H1 (cell line): ENCODE results near the gene ERMN. TPM values are rescaled to one million over a fixed set of nuclear protein-coding genes. Genes with fewer than 3 reads are reported as not detected.

ENCODE experiments used
- CTCF ChIA-PET: fragments of 300-600 bp; sonication (Branson Sonifier 250); formaldehyde crosslinking; loops from one replicate; lab custom pipeline; 2021; ENCODE audit not compliant: partially characterized antibody; lab: Charles Lee
- POLR2A ChIA-PET: fragments of 300-600 bp; sonication (Branson Sonifier 250); formaldehyde crosslinking; loops from one replicate; lab custom pipeline; 2021; ENCODE audit warnings: inconsistent platforms; ENCODE audit not compliant: partially characterized antibody; lab: Charles Lee
- DNase-seq, 2 experiments: peaks; one replicate each; pipeline versions ENCODE4 v3.0.0 to v3.0.0-alpha.2; 2010 to 2022; ENCODE audit warnings: low spot score in 2 of 2, low read depth in 1 of 2, mixed read lengths in 1 of 2
- FAIRE-seq: peaks from 2 replicates; lab custom pipeline; 2011; peaks lifted over from hg19 to GRCh38; lab: Jason Lieb, UNC
- H2AFZ ChIP-seq: 2 replicates; pipeline ENCODE4 v1.8.1; 2012; ENCODE audit warnings: low read length, inconsistent platforms
- H2AK5ac ChIP-seq: 2 replicates; pipeline ENCODE4 v1.6.1; 2013; ENCODE audit warnings: low read depth, low read length
- H2BK120ac ChIP-seq: replicated peaks from 2 replicates; pipeline ENCODE3; 2013; ENCODE audit warnings: low read depth, low read length, inconsistent platforms
- H2BK12ac ChIP-seq: 2 replicates; pipeline ENCODE4 v1.6.1; 2013; ENCODE audit warnings: low read depth, low read length
- H2BK15ac ChIP-seq: 2 replicates; pipeline ENCODE4 v1.6.1; 2013; ENCODE audit warnings: low read length
- H2BK20ac ChIP-seq: 2 replicates; pipeline ENCODE4 v1.6.1; 2013; ENCODE audit warnings: low read length
- H2BK5ac ChIP-seq: 2 replicates; pipeline ENCODE4 v1.6.1; 2013; ENCODE audit warnings: low read depth, low read length
- H3K14ac ChIP-seq: 2 replicates; pipeline ENCODE4 v1.6.1; 2013; ENCODE audit warnings: inconsistent platforms; ENCODE audit not compliant: insufficient read length
- H3K18ac ChIP-seq: 2 replicates; pipeline ENCODE4 v1.6.1; 2013; ENCODE audit warnings: low read length; ENCODE audit errors: extremely low read depth
- H3K23ac ChIP-seq: 2 replicates; pipeline ENCODE4 v1.6.1; 2013; ENCODE audit warnings: inconsistent platforms; ENCODE audit not compliant: insufficient read length
- H3K23me2 ChIP-seq: 2 replicates; pipeline ENCODE4 v1.6.1; 2013; ENCODE audit warnings: low read depth, low read length
- H3K27ac ChIP-seq: 2 replicates; pipeline ENCODE4 v1.6.1; 2011; ENCODE audit warnings: low read depth, low read length, inconsistent platforms
- H3K27me3 ChIP-seq, 4 experiments: replicated peaks in 1 of 4; 1 replicate in 1 of 4; 2 replicates in 3 of 4; pipeline versions ENCODE4 v1.6.1 to v1.8.1; 2011 to 2013; ENCODE audit warnings: low read length in 3 of 4, mild to moderate bottlenecking in 3 of 4, inconsistent platforms in 2 of 4, mixed read lengths in 2 of 4, moderate library complexity in 1 of 4; ENCODE audit not compliant: control insufficient read depth in 3 of 4, insufficient read depth in 3 of 4; ENCODE audit errors: extremely low read depth in 1 of 4
- H3K36me3 ChIP-seq, 4 experiments: 2 replicates each; pipeline versions ENCODE4 v1.6.1 to v1.8.1; 2011 to 2013; ENCODE audit warnings: mild to moderate bottlenecking in 4 of 4, low read length in 3 of 4, moderate library complexity in 2 of 4, control low read depth in 1 of 4, inconsistent platforms in 1 of 4; ENCODE audit not compliant: insufficient read depth in 4 of 4, control insufficient read depth in 2 of 4
- H3K4ac ChIP-seq: replicated peaks from 2 replicates; pipeline ENCODE3; 2013; ENCODE audit warnings: low read length, low read depth, mixed read lengths, inconsistent platforms; ENCODE audit not compliant: insufficient read length
- H3K4me1 ChIP-seq, 4 experiments: replicated peaks in 1 of 4; 1 replicate in 1 of 4; 2 replicates in 3 of 4; pipeline versions ENCODE4 v1.6.1 to v1.8.1; 2011 to 2013; ENCODE audit warnings: low read length in 3 of 4, inconsistent platforms in 2 of 4, mixed read lengths in 1 of 4; ENCODE audit not compliant: insufficient read depth in 4 of 4, control insufficient read depth in 3 of 4
- H3K4me2 ChIP-seq, 2 experiments: 2 replicates each; pipeline versions ENCODE4 v1.6.1 to v1.8.1; 2011 to 2013; ENCODE audit warnings: low read depth in 2 of 2, low read length in 2 of 2, control low read depth in 1 of 2, inconsistent platforms in 1 of 2, mild to moderate bottlenecking in 1 of 2; ENCODE audit not compliant: insufficient read depth in 1 of 2
- H3K4me3 ChIP-seq, 4 experiments: fragments of 200-600, 300-600 bp in 1 of 4; sonication (generic), shearing (Covaris generic), sonication (Bioruptor Twin) in 1 of 4; 2 replicates each; pipeline versions ENCODE4 v1.5.1 to v1.8.1; 2011 to 2016; ENCODE audit warnings: low read length in 4 of 4, low read depth in 3 of 4, control low read depth in 2 of 4, inconsistent platforms in 2 of 4, mild to moderate bottlenecking in 2 of 4, mixed read lengths in 1 of 4, moderate library complexity in 1 of 4; ENCODE audit not compliant: insufficient read depth in 2 of 4; ENCODE audit errors: extremely low read depth in 1 of 4
- H3K56ac ChIP-seq: replicated peaks from 2 replicates; pipeline ENCODE3; 2013; ENCODE audit warnings: low read depth, mild to moderate bottlenecking, mixed read lengths, low read length, inconsistent platforms; ENCODE audit not compliant: insufficient read length
- H3K79me1 ChIP-seq: 2 replicates; pipeline ENCODE4 v1.6.1; 2013; ENCODE audit warnings: low read depth, low read length, control low read depth
- H3K79me2 ChIP-seq, 2 experiments: 2 replicates each; pipeline versions ENCODE4 v1.6.1 to v1.8.1; 2012 to 2013; ENCODE audit warnings: low read length in 2 of 2, mild to moderate bottlenecking in 2 of 2, inconsistent platforms in 1 of 2; ENCODE audit not compliant: insufficient read depth in 2 of 2, control insufficient read depth in 1 of 2
- H3K9ac ChIP-seq, 4 experiments: replicated peaks in 1 of 4; 1 replicate in 1 of 4; 2 replicates in 3 of 4; pipeline versions ENCODE4 v1.6.1 to v1.8.1; 2011 to 2013; ENCODE audit warnings: low read depth in 3 of 4, low read length in 3 of 4, control low read depth in 2 of 4, mild to moderate bottlenecking in 2 of 4, moderate library complexity in 2 of 4, inconsistent platforms in 1 of 4; ENCODE audit errors: extremely low read depth in 1 of 4
- H3K9me3 ChIP-seq, 2 experiments: 2 replicates each; pipeline versions ENCODE4 v1.6.1 to v1.8.1; 2012 to 2013; ENCODE audit warnings: mild to moderate bottlenecking in 2 of 2, moderate library complexity in 2 of 2, control low read depth in 1 of 2, inconsistent platforms in 1 of 2, low read depth in 1 of 2, low read length in 1 of 2, mixed read lengths in 1 of 2; ENCODE audit not compliant: insufficient read depth in 2 of 2
- H4K20me1 ChIP-seq, 2 experiments: replicated peaks in 1 of 2; 2 replicates each; pipeline versions ENCODE3 to v1.8.1; 2011 to 2013; ENCODE audit warnings: inconsistent platforms in 2 of 2, low read length in 2 of 2, mild to moderate bottlenecking in 1 of 2; ENCODE audit not compliant: insufficient read depth in 2 of 2, control insufficient read depth in 1 of 2
- H4K5ac ChIP-seq: 2 replicates; pipeline ENCODE4 v1.6.1; 2013; ENCODE audit warnings: low read length, low read depth, mixed read lengths, inconsistent platforms; ENCODE audit not compliant: insufficient read length
- H4K8ac ChIP-seq: 2 replicates; pipeline ENCODE4 v1.8.0; 2013; ENCODE audit warnings: mild to moderate bottlenecking, moderate library complexity, low read length, inconsistent platforms; ENCODE audit not compliant: insufficient read depth; ENCODE audit errors: extremely low read depth
- H4K91ac ChIP-seq: replicated peaks from 2 replicates; pipeline ENCODE3; 2013; ENCODE audit warnings: low read length, mixed read lengths, inconsistent platforms; ENCODE audit not compliant: insufficient read length
- HDAC2 ChIP-seq, 2 experiments: fragments of 300-600 bp in 1 of 2; sonication (generic) in 1 of 2; IDR thresholded peaks; 2 replicates each; pipeline ENCODE4 v1.6.1; 2011 to 2012; ENCODE audit warnings: low read depth in 2 of 2, low read length in 2 of 2, mild to moderate bottlenecking in 2 of 2, moderate library complexity in 2 of 2, borderline replicate concordance in 1 of 2, inconsistent platforms in 1 of 2
- PHF8 ChIP-seq: fragments of 200-600 bp; sonication (generic); conservative IDR thresholded peaks from 2 replicates; pipeline ENCODE4 v1.7.1; 2012; ENCODE audit warnings: low read depth, mild to moderate bottlenecking, inconsistent platforms, low read length, moderate library complexity
- RAD21 ChIP-seq, 2 experiments: IDR thresholded peaks in 1 of 2; conservative IDR thresholded peaks in 1 of 2; 2 replicates each; pipeline ENCODE4 v1.6.1; 2011; ENCODE audit warnings: low read depth in 2 of 2, low read length in 2 of 2, improper control_type of control experiment in 1 of 2, inconsistent platforms in 1 of 2, mild to moderate bottlenecking in 1 of 2, moderate library complexity in 1 of 2
- TCF12 ChIP-seq: IDR thresholded peaks from 2 replicates; pipeline ENCODE4 v1.6.1; 2011; ENCODE audit warnings: low read depth, mild to moderate bottlenecking, low read length
- whole genome bisulfite sequencing, 2 experiments: shearing (Covaris generic) in 1 of 2; methylation state at CpG; one replicate each; pipeline versions ENCODE4 v1.1.6 to v1.1.7; 2013 to 2015; ENCODE audit warnings: low lambda C conversion rate in 2 of 2, mixed read lengths in 2 of 2, inconsistent platforms in 1 of 2, low coverage in 1 of 2, missing lambda C conversion rate in 1 of 2; ENCODE audit not compliant: insufficient replicate concordance in 2 of 2, insufficient coverage in 1 of 2, insufficient read length in 1 of 2; ENCODE audit errors: extremely low coverage in 1 of 2, missing lambda C conversion rate in 1 of 2; 5-methylcytosine and 5-hydroxymethylcytosine counted together
- polyA plus RNA-seq, 7 experiments: library from polyadenylated mRNA; depleted of rRNA in 3 of 7; stranded (reverse) in 5 of 7; unstranded in 2 of 7; fragments of >200 nt in 5 of 7; fragments of 200-250 nt in 2 of 7; gene quantifications; 1 replicate in 5 of 7; 2 replicates in 1 of 7; 4 replicates in 1 of 7; pipeline versions ENCODE4 v1.2.1 to v1.2.3, GENCODE V29; 2011 to 2013; ENCODE audit warnings: missing spikeins in 2 of 7, mixed read lengths in 2 of 7
- total RNA-seq: library from RNA; stranded (reverse); fragmentation: NEBNext Ultra II Directional; extraction: Animal tissue kit (Norgen Biotek cat#: 25700); gene quantifications from 2 replicates; pipeline ENCODE4 v1.2.1, GENCODE V29; 2021
- TF ChIP-seq, protein P1 (sequence below), 3 experiments: IDR thresholded peaks; 1 replicate in 2 of 3; 2 replicates in 1 of 3; pipeline versions ENCODE4 v1.5.1 to v1.6.1; 2011; ENCODE audit warnings: low read length in 3 of 3, mild to moderate bottlenecking in 3 of 3, inconsistent platforms in 2 of 3, low read depth in 1 of 3, moderate library complexity in 1 of 3; ENCODE audit not compliant: insufficient read depth in 1 of 3; ENCODE audit errors: control extremely low read depth in 1 of 3

The ERMN gene
- total and polyA plus RNA-seq, 2 of the 8 experiments (the other 6 are each of a cell fraction or from before 2014, with no cell fraction given) = 0.11 TPM; not detected in 1

DNA sequence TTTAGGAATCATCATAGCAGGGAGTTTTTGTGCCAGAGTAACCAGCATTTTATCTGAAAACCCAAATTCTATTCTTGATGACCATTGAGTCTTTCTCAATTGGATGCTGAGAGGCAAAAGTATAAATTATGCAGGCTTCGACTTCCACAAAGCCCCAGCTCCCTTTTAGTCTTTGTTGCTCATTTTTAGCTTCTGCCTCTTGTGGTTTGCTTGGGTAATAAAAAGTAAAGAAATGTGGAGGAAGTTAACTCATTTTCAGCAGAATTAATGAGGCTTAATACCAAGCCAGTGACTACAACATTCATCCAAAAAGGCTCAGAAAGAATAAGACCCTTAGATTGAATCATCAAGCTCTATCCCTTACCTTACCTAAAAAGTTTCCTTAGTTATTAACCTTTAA lies 18.6 kb downstream of the ERMN start:
- FAIRE-seq = no peak
- CTCF ChIA-PET = interaction anchor here (0.6 to 12.2 kb wide), 20 partner anchors 7 to 1523 kb away, joined by 3 to 299 read pairs (median 4); partner anchors contain the start of gene ERMN
- H4K5ac ChIP-seq = no peak overlapping the region

More for the DNA sequence above, 18.6 kb downstream of the ERMN start:
- no peak overlapping the region for H4K91ac ChIP-seq
- no peak overlapping the region for H3K18ac ChIP-seq
- 89% methylated on average over 1 of the region's 1 CpG; no CpG with 5 or more reads in 1 of the 2 experiments for WGBS, 2 experiments
- H4K20me1 ChIP-seq = no peaks in the 10 kb centered on the region
- no peaks in the 10 kb centered on the region for H3K23me2 ChIP-seq
- no peak overlapping the region for H2BK12ac ChIP-seq
- H3K79me2 ChIP-seq = no peaks in the 10 kb centered on the region
- H4K8ac ChIP-seq = no peak overlapping the region
- H3K9me3 ChIP-seq = no peaks in the 10 kb centered on the region
- TF ChIP-seq, protein P1, sequence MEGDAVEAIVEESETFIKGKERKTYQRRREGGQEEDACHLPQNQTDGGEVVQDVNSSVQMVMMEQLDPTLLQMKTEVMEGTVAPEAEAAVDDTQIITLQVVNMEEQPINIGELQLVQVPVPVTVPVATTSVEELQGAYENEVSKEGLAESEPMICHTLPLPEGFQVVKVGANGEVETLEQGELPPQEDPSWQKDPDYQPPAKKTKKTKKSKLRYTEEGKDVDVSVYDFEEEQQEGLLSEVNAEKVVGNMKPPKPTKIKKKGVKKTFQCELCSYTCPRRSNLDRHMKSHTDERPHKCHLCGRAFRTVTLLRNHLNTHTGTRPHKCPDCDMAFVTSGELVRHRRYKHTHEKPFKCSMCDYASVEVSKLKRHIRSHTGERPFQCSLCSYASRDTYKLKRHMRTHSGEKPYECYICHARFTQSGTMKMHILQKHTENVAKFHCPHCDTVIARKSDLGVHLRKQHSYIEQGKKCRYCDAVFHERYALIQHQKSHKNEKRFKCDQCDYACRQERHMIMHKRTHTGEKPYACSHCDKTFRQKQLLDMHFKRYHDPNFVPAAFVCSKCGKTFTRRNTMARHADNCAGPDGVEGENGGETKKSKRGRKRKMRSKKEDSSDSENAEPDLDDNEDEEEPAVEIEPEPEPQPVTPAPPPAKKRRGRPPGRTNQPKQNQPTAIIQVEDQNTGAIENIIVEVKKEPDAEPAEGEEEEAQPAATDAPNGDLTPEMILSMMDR (IDR thresholded peaks at IDR 0.05; ENCODE audit: control extremely low read depth in 1 of 3, insufficient read depth in 1 of 3, low read depth in 1 of 3, low read length in 3 of 3) = peak in 1 of 3 experiments; percentile 27; a peak in 1 of 4 replicates
- TF ChIP-seq HDAC2 (IDR thresholded peaks at IDR 0.05; ENCODE audit: borderline replicate concordance in 1 of 2, low read depth in 2 of 2, low read length in 2 of 2) (no peak), TCF12 (no peak), PHF8 (no peak), RAD21 (IDR thresholded peaks at IDR 0.05 in 1 of 2, conservative IDR thresholded peaks at IDR 0.05 in 1 of 2; ENCODE audit: low read depth in 2 of 2, low read length in 2 of 2) (peak; percentile 12 to 30; a peak in 3 of 4 replicates)
- TF ChIP-seq, all 59 proteins: peak for 2
- no peak overlapping the region for H2AK5ac ChIP-seq
- H2BK120ac ChIP-seq = no peak overlapping the region
- H3K4me3 ChIP-seq = no peak overlapping the region
- H3K27me3 ChIP-seq = no peaks in the 10 kb centered on the region
- no peak overlapping the region for H3K9ac ChIP-seq
- POLR2A ChIA-PET = no interaction called here
- no peak overlapping the region for H3K4ac ChIP-seq
- no peak overlapping the region for H2BK5ac ChIP-seq
- peaks cover 0 to 3% (median 0%) of the 10 kb centered on the region in 4 experiments; a peak in 2 of 7 replicates for H3K4me1 ChIP-seq
- DNase-seq = no peak
- H2BK20ac ChIP-seq = no peak overlapping the region
- H3K4me2 ChIP-seq = no peak overlapping the region
- 0 out of 2 replicates have a peak overlapping the region, but pooled peaks have one; percentile 9 for H2AFZ ChIP-seq
- no peaks in the 10 kb centered on the region for H3K36me3 ChIP-seq
- no peaks in the 10 kb centered on the region for H3K79me1 ChIP-seq
- no peak overlapping the region for H2BK15ac ChIP-seq
- no peak overlapping the region for H3K23ac ChIP-seq
- no peak overlapping the region for H3K56ac ChIP-seq
- no peak overlapping the region for H3K14ac ChIP-seq
- no peak overlapping the region for H3K27ac ChIP-seq
